HTR-8/SVneo (cell line): Measurements from ENCODE around the gene NPR2.

Source experiments
- DNase-seq: peaks from one replicate; pipeline ENCODE4 v3.0.0; 2011; ENCODE audit warnings: low spot score, mixed read lengths; ENCODE audit not compliant: insufficient read length
- FAIRE-seq: peaks from 2 replicates; lab custom pipeline; 2011; peaks lifted over from hg19 to GRCh38; lab: Jason Lieb, UNC

NPR2 gene

GRCh38 chr9:35760651-35761050 is 30.7 kb upstream of the NPR2 start:
- DNase-seq (no peak), FAIRE-seq (no peak)

GRCh38 chr9:35763181-35763580 is 28.2 kb upstream of the NPR2 start:
- DNase-seq (no peak), FAIRE-seq (no peak)

DNA sequence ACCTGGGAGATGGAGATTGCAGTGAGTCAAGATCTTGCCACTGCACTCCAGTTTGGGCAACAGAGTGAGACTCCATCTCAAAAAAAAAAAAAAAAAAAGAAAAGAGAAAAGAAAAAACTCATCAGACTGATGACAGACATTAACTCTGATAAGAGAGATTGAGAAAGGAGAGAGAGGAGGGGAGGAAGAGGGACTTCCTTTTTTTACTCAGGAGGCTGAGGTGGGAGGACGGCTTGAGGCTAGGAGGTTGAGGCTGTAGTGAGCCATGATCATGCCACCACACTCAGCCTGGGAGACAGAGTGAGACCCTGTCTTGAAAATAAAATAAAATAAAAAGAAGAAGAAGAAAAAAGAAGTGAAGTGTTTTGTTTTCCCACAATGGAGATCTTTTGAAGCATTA is 27.6 kb upstream of the NPR2 start:
- DNase-seq (no peak), FAIRE-seq (no peak)

- no peak for FAIRE-seq
These were observed 24.4 kb upstream of the NPR2 start for GRCh38 chr9:35766997-35767396.

GRCh38 chr9:35767458-35767857 is 23.9 kb upstream of the NPR2 start:
- FAIRE-seq (no peak), DNase-seq (no peak)

More at GRCh38 chr9:35766997-35767396, 24.4 kb upstream of the NPR2 start:
- DNase-seq = no peak

DNA sequence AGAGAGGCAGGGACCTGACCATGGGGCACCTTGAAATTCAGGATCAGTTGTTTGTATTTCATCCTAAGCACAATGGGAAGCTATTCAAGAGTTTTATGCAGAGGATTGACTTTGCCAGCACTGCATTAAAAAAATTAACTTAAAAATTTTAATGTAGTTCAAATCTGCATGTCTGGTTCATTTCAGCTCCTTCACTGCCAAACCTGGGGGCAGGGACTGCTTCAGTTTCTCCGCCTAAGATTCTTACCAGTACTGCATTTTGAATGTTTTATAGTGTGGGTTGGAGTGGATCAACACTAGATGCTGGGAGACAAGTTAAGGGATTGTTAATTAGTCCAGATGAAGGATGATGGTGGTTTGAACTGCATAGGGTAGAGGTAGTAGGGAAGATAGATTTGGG is 21.6 kb upstream of the NPR2 start:
- no peak for FAIRE-seq
- no peak for DNase-seq

- FAIRE-seq (no peak), DNase-seq (no peak)
These were observed 20.3 kb upstream of the NPR2 start for GRCh38 chr9:35771075-35771433.

GRCh38 chr9:35771534-35771933 is 19.9 kb upstream of the NPR2 start:
- no peak for FAIRE-seq
- no peak for DNase-seq

GRCh38 chr9:35771943-35772342 is 19.4 kb upstream of the NPR2 start:
- no peak for DNase-seq
- FAIRE-seq = no peak

- DNase-seq = no peak
These were observed 16.3 kb upstream of the NPR2 start for GRCh38 chr9:35774907-35775635.

DNA sequence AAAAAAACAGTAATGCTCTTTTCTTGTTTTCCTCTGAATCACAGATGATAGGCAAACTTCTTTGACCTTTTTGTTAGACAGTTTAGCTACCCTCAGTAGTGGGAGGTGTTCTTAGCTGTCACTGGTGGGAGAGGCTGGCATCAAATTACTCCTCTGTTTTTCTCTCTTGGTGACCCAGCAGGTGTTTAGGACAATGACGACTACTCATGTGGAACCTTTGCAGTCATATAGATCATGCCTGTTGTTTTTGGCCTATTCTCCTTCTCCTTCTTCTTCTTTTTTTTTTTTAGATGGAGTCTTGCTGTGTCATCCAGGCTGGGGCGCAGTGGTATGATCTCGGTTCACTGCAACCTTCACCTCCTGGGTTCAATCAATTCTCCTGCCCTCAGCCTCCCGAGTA is 15.4 kb upstream of the NPR2 start:
- no peak for DNase-seq
- no peak for FAIRE-seq

More at GRCh38 chr9:35774907-35775635, 16.3 kb upstream of the NPR2 start:
- no peak for FAIRE-seq

GRCh38 chr9:35778496-35778895 is 12.9 kb upstream of the NPR2 start:
- DNase-seq = no peak
- FAIRE-seq = no peak

GRCh38 chr9:35781066-35781465 is 10.3 kb upstream of the NPR2 start:
- FAIRE-seq (no peak), DNase-seq (no peak)

DNA sequence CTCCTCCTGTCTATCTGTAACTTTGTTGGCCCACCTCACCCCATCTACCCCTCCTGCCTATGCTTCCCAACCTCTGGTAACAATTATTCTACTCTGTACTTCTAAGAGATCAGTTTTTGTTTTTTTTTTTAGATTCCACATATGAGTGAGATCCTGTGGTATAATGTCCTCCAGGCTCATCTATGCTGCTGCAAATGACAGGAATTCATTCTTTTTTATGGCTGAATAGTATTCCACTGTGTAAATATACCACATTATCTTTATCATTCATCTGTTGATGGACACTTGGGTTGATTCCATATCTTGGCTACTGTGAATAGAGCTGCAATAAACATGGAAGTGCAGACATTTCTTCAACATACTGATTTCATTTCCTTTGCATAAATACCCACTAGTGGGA is 8.0 kb upstream of the NPR2 start:
- DNase-seq (no peak), FAIRE-seq (no peak)

DNA sequence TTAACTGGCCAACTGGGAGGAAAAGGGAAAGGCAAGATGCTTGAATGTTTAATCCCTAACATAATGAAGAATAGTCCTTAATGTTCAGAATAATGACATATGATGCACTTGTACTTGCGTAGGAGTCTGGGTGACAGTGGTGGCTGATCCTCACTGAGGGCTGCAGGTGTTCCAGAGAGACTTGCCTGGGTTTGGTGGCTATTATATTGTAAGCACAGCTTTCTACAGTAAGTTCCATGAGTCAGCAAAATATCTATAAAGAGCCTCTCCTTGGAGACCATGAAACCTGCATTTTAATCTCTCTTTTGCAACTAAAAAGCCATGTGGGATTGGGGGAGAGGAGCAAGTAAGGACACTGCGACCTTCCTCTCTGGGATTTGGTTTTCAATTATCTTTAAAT is 1.9 kb upstream of the NPR2 start:
- FAIRE-seq (no peak), DNase-seq (no peak)

DNA sequence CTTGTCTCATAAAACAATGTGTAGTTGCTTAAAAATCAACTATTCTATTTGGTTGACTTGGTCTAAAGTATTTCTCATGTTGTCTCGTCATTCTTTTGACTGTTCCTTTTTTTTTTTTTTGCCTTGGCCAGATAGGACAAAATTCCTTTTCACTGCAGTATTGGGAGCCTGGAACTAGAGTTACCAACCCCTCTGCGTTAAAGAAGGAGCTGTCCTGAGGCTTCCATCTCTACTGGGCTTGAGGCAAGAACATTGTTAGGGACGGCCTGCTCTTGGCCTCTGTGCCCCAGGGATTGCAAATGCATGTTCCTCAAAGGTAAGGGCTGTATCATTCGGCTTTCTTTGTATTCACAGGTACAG is 1.4 kb upstream of the NPR2 start:
- DNase-seq (no peak), FAIRE-seq (no peak)

GRCh38 chr9:35790385-35791296 is 750 bp upstream of the NPR2 start:
- DNase-seq = peak; percentile 80
- no peak for FAIRE-seq

DNA sequence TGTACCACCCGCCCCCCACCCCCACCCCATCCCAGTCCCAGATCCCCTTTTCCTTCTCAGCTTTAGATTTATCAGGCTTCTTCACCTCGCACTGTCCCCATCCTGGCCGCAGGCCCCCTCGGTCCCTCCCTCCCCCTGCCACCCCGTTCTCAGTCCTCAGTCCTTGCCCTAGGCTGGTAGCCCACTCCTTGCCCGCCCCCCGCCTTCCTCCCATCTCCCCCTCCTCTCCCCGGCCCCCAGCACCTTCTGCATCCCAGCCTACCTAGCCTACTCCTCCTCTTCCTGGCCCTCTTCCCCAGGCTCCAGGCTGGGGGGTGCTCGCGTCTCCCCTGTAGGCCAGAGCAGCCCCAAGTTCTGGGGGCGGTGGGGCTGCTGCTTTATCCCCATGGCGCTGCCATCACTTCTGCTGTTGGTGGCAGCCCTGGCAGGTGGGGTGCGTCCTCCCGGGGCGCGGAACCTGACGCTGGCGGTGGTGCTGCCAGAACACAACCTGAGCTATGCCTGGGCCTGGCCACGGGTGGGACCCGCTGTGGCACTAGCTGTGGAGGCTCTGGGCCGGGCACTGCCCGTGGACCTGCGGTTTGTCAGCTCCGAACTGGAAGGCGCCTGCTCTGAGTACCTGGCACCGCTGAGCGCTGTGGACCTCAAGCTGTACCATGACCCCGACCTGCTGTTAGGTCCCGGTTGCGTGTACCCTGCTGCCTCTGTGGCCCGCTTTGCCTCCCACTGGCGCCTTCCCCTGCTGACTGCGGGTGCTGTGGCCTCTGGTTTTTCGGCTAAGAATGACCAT is 828 bp downstream of the NPR2 start:
- DNase-seq (no peak), FAIRE-seq (no peak)

GRCh38 chr9:35792826-35793225 is 1.4 kb downstream of the NPR2 start:
- DNase-seq (no peak), FAIRE-seq (no peak)

GRCh38 chr9:35793461-35793860 is 2.1 kb downstream of the NPR2 start:
- no peak for DNase-seq
- no peak for FAIRE-seq

- DNase-seq (no peak), FAIRE-seq (no peak)
These were observed 4.3 kb downstream of the NPR2 start for GRCh38 chr9:35795695-35796094.
